Measurements from ENCODE around the gene HKDC1.

DNA sequence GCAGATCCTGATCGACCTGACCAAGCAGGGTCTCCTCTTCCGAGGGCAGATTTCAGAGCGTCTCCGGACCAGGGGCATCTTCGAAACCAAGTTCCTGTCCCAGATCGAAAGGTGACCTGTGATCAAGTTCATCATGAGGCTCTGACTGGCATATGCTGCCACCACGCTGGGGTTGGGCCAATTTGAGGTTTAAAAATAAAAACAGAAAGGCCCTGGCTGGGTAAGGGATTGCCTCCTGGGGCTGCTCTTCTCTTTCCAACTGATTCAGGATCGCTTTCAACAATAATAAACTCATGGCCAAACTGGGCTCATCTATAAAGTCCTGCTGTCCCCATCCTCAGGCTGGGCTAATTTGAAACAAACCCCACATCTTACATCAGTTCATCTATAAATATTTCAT lies 41.1 kb downstream of the HKDC1 start:
- no peak for TF ChIP-seq CTCF (IDR thresholded peaks at IDR 0.05)
- TF ChIP-seq POLR2A (IDR thresholded peaks at IDR 0.05) = no peak
